Right lobe of liver (tissue), 4 donors: ENCODE data around the gene ASAP3.

Source experiments
- POLR2A ChIP-seq: fragments of 450-650 bp; IDR thresholded peaks from one replicate; pipeline ENCODE4 v1.6.1; 2017; ENCODE audit warnings: antibody characterized with exemption, mild to moderate bottlenecking
- TF ChIP-seq, protein P1 (sequence below), 4 donors: fragments of 200-600 bp in 3 of 4; fragments of 450-650 bp in 1 of 4; IDR thresholded peaks; one replicate each; pipeline versions ENCODE4 v1.5.1 to v1.8.0; 2016 to 2022; ENCODE audit warnings: antibody characterized with exemption in 4 of 4, mild to moderate bottlenecking in 2 of 4
- donor health status: DM: no; HTN: no; CAD: no.
- donor health status: DM: no; HTN: no; CAD: no.
- donor health status: DM: no; HTN: yes; CAD: no.

DNA sequence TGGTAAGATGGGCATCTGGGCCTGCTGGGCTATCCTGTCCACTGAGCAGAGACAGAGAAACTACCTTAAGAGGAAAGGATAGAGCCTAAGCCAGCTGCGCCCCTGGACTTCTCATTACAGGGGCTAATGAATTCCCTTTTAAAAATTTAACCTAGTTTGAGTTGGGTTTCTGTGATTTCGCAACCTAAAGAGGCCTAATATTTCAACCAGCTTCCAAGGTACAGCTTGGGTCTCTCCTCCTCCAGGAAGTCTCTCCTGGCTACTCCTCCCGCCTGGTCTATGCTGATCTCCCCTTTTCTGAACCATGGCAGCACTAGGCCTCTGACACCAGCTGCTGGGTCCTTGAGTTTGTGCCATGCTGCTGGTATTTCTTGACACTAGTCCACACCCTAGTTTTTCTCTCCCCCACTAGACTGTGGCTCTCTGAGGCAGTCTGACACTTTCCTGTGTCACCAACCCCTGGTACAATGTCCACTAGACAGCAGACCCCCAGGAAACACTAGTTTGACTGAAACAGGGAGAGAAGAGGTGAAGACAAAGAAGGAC is 30.5 kb downstream of the ASAP3 start:
- no peak for TF ChIP-seq POLR2A
- TF ChIP-seq, protein P1, sequence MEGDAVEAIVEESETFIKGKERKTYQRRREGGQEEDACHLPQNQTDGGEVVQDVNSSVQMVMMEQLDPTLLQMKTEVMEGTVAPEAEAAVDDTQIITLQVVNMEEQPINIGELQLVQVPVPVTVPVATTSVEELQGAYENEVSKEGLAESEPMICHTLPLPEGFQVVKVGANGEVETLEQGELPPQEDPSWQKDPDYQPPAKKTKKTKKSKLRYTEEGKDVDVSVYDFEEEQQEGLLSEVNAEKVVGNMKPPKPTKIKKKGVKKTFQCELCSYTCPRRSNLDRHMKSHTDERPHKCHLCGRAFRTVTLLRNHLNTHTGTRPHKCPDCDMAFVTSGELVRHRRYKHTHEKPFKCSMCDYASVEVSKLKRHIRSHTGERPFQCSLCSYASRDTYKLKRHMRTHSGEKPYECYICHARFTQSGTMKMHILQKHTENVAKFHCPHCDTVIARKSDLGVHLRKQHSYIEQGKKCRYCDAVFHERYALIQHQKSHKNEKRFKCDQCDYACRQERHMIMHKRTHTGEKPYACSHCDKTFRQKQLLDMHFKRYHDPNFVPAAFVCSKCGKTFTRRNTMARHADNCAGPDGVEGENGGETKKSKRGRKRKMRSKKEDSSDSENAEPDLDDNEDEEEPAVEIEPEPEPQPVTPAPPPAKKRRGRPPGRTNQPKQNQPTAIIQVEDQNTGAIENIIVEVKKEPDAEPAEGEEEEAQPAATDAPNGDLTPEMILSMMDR (IDR thresholded peaks at IDR 0.05): no peak
